Fibroblast of skin of scalp (primary cell): ENCODE data around the gene TAS2R60.
"Not testable (repeated sequence)": the region's sequence is repeated elsewhere in the genome, so short reads cannot be mapped to it uniquely, and the experiment has no call there.

ENCODE experiments used
- DNase-seq: peaks from one replicate; pipeline ENCODE4 v3.0.0-alpha.2; 2013

Gene TAS2R60

GRCh38 chr7:143411976-143412708, 31.1 kb upstream of the TAS2R60 start:
- no peak for DNase-seq

- no peak for DNase-seq
Observed at GRCh38 chr7:143413123-143413522, 30.1 kb upstream of the TAS2R60 start.

GRCh38 chr7:143415209-143415608, 28.0 kb upstream of the TAS2R60 start:
- DNase-seq = not testable (repeated sequence)

GRCh38 chr7:143415742-143416397, 27.4 kb upstream of the TAS2R60 start:
- DNase-seq = no peak

GRCh38 chr7:143416565-143417149, 26.6 kb upstream of the TAS2R60 start:
- DNase-seq = peak; percentile 62

GRCh38 chr7:143417734-143418383, 25.4 kb upstream of the TAS2R60 start:
- DNase-seq = peak; percentile 59

GRCh38 chr7:143418681-143419458, 24.4 kb upstream of the TAS2R60 start:
- DNase-seq = no peak

GRCh38 chr7:143419880-143420279, 23.4 kb upstream of the TAS2R60 start:
- no peak for DNase-seq

GRCh38 chr7:143420624-143421023, 22.6 kb upstream of the TAS2R60 start:
- not testable (repeated sequence) for DNase-seq

- DNase-seq = no peak
Observed at GRCh38 chr7:143422033-143422432, 21.2 kb upstream of the TAS2R60 start.

GRCh38 chr7:143424476-143424875, 18.8 kb upstream of the TAS2R60 start:
- DNase-seq = not testable (repeated sequence)

GRCh38 chr7:143426479-143427142, 16.6 kb upstream of the TAS2R60 start:
- no peak for DNase-seq

GRCh38 chr7:143429770-143430698, 13.2 kb upstream of the TAS2R60 start:
- peak; percentile 36 for DNase-seq

- no peak for DNase-seq
Observed at GRCh38 chr7:143431109-143431508, 12.1 kb upstream of the TAS2R60 start.

- no peak for DNase-seq
Observed at GRCh38 chr7:143433759-143434158, 9.5 kb upstream of the TAS2R60 start.

GRCh38 chr7:143434660-143435059, 8.6 kb upstream of the TAS2R60 start:
- peak; percentile 23 for DNase-seq

GRCh38 chr7:143435266-143435665, 8.0 kb upstream of the TAS2R60 start:
- no peak for DNase-seq

- DNase-seq = no peak
Observed at GRCh38 chr7:143436325-143436946, 6.8 kb upstream of the TAS2R60 start.

GRCh38 chr7:143437578-143437977, 5.7 kb upstream of the TAS2R60 start:
- no peak for DNase-seq

- no peak for DNase-seq
Observed at GRCh38 chr7:143439866-143440265, 3.4 kb upstream of the TAS2R60 start.
